ENCODE data around the gene PPP1R15A.
"Not testable (repeated sequence)": the region's sequence is repeated elsewhere in the genome, so short reads cannot be mapped to it uniquely, and the experiment has no call there.

The PPP1R15A gene

DNA sequence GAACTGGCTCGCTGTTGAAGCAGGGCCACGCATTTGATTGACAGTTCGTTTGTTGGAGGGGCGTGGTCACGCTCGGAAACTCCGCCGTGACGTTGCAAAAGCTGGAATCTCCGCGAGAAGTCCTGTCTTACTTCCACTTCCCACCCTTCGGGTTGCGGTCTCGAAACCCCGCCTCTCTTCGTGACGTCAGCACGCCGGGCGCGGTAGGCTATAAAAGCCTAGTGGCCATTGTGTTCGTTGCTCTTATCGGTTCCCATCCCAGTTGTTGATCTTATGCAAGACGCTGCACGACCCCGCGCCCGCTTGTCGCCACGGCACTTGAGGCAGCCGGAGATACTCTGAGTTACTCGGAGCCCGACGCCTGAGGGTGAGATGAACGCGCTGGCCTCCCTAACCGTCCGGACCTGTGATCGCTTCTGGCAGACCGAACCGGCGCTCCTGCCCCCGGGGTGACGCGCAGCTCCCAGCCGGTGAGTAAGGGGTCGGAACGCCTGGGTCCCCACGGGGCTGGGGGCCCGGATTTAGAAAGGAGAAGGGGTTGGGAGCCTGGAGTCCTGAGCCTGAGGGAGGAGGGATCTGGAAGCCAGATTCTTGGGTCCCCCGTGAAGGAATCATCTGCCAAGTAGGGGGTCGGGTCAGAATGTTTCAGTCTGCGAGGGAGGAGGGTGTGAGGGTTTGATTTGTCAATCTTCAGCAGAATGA lies at the start of gene PPP1R15A:
Gene PPP1R15A (plus strand): TSS at position 240 of the 702 bp plus-strand sequence. CDS start 813 bp downstream, outside the sequence.
- peak; percentile 98 for DNase-seq (ENCODE audit: low read depth)

DNA sequence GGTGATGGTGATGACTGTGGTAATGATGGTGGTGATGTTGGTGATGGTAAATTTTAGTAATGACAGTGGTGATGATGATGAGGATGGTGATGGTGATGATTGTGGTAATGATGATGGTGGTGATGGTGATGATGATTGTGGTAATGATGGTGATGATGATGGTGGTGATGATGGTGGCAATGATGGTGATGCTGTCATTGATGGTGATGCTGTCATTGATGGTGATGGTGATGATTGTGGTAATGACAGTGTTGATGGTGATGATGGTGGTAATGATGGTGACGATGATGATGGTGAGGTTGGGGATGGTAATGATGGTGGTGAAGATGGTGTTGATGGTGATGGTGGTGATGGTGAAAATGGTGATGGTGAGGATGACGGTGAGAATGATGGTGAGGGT lies 49.7 kb upstream of the PPP1R15A start:
- no peak for DNase-seq (ENCODE audit: low read depth)

DNA sequence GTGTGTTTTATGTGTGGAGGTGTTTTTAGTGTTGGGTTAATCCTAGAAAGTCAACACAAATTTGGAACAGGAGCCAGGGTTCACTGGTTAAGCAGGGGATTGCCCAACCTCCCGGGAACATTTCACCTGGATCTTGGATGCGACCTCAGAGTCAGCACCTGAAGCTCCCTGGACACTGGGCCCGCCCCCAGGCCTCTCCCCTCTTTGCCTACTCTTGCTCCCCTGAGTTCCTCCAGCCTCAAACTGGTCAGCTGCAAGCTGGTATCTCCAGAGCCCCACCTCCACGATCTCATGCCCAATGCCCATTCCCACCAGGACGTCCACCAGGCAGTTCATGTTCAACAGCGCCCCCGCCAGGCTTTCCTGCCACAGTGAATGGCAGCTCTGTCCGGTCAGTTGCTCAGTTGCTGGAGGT lies 45.6 kb upstream of the PPP1R15A start:
- DNase-seq (ENCODE audit: low read depth), result no peak

DNA sequence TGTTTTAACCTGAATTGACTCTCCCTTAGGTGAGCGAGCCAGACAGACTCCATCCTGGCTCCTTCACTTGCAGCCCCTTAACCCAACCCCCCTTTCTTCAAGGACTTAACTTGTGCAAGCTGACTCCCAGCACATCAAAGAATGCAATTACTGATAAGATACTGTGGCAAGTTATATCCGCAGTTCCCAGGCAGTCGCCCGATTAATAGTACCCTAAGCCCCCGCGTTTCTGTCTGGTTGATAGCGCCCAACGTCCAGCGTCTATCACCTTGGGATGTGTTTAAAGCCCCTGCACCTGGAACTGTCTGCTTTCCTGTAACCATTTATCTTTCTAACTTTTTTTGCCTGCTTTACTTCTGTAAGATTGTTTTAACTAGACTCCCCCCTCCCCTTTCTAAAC lies 42.1 kb upstream of the PPP1R15A start:
- DNase-seq (ENCODE audit: low read depth), result no peak

DNA sequence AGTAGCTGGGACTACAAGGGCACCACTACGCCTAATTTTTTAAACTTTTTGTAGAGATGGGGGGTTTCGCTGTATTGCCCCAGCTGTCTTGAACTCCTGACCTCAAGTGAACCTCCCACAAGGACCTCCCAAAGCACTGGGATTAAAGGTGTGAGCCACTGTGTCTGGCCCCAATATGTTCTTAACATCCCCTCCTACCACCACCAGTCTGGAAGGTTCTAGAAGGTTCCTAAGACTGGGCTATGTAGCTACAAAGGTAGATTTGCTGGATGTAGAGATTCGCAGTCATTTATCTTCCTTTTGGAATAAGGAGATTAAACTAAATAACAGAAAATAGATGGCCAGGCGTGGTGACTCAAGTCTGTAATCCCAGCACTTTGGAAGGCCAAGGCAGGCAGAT lies 41.3 kb upstream of the PPP1R15A start:
- DNase-seq (ENCODE audit: low read depth), result no peak

DNA sequence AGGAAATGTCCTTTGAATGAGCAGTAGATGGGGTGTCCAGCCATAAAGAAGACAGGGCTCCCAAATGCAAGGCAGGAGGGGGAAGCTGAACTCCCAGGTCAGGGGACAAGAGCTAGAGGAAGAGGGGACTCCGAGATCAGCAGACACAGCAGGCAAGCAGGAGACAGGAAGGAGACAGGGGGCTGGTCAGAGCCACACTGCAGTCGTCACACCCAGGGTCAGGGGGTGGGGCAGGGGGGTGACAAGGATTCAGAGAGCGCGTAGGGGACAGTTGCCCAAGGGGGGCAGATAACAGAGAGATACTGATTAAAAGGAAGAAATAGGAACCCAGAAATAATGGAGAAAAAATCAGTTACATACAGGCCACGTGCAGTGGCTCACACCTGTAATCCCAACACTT lies 39.2 kb upstream of the PPP1R15A start:
- DNase-seq (ENCODE audit: low read depth), result no peak

DNA sequence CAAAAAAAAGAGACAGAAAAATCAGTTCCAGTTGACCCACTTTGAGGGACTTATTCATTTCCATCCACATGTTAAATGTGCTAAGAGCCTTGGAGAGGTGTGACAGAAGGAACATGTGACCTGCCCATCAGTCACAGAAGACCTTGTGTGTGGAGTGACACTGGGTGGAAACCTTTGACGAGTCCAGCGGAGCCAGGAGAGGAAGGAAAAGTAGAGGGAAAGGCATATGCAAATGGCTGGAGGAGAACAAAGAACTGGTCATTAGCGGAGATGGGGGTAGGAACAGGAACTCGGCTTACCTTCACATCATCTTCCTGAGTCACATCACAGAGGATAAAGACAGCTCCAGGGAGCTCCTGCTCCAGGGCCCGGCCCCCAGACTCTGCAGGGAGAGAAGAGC lies 38.2 kb upstream of the PPP1R15A start:
- no peak for DNase-seq (ENCODE audit: low read depth)

DNA sequence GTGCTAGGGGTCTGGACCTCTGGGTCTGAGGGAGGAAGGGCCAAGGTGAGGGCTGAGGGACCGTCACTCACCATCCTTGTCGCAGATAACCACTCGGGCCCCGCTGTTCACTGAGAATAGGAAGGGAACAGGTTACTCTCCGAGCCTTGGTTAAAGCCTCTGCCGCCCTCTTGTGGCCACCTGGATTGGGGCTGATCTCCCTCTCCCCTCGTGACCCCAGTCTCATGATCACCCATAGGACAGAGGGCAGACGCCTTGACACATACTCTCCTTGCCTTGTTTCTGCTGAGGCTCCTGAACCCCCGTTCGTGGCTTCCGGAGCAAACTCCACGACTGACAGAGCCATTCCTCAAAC lies 36.5 kb upstream of the PPP1R15A start:
- peak; percentile 78 for DNase-seq (ENCODE audit: low read depth)

DNA sequence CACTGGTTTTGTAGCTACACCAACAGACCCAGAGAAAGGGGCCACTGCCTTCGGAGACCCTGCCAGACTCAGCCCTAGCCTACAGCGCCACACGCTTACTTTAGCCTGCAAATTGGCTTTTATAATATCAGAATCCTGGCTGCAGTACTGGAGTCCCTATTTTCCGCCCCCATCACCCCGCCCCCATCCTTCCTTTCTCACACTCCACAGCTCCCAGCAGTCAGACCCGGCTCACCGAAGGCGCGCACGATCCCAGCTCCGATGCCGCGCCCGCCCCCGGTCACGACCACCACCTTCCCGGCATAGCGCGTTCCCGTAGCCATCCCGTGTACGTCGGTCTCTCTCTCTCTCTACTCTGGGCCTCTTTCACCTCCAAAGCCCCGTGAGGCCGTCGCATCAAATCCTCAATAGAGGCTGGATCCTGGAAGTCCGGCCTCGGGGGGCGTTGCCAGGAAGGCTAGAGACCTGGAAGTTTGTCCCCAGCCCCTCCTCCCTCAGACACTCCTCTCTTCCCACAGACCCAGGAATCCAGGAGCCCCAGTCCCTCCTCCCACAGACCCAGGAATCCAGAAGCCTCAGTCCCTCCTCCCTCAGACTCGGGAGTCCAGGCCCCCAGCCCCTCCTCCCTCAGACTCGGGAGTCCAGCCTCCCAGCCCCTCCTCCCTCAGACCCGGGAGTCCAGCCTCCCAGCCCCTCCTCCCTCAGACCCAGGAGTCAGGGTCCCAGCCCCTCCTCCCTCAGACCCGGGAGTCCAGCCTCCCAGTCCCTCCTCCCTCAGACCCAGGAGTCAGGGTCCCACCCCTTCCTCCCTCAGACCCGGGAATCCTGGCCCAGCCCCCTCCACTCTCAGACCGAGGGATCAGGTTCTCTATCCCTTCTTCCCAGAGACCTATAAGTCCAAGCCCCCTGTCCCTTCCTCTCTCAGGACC lies 35.9 kb upstream of the PPP1R15A start, which contains the start of gene HSD17B14:
Gene HSD17B14 (minus strand): TSS at position 403 of the 929 bp plus-strand sequence. CDS start 80 bp downstream, at position 323.
- DNase-seq (ENCODE audit: low read depth), result peak; percentile 49

DNA sequence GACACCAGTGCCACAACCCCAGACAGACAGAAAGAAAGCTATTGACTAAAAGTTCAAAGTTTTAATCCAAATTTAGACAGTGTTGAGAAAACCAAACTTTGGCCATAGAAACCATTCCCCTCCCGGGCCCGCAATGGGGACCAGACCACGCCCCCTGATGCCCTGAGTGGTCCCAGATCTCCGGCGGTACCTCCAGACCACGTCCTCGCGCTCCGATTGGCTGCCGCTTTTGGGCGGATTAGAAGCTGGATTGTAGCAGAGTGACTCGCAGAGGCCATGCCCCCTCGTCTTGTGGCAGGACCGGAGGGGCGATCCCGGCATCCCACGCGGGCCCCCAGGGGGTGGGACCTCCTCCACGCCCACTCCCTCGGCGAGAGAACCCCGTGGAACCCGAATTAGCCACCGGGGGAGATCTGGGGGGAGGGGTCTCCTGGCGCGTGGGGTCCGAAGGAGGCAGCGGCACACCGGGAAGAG lies 35.1 kb upstream of the PPP1R15A start:
- peak; percentile 84 for DNase-seq (ENCODE audit: low read depth)

DNA sequence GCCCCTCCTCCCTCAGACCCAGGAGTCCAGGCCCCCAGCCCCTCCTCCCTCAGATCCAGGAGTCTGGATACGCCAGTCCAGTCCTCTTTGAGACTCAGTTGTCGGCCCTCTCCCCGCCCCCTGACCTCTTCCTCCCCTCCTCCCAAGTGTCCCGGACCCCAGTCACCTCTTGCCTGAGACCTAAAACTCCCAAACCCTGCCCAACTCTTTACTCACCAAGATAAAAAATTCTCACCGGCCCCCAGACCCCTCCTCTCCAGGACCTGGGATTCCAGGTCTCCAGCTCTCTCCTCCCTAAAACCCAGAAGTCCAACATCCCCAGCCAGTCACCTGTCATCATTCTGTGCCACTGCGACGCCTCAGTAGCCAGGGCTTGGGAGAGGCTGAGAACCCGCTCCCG lies 34.5 kb upstream of the PPP1R15A start:
- DNase-seq (ENCODE audit: low read depth), result no peak

DNA sequence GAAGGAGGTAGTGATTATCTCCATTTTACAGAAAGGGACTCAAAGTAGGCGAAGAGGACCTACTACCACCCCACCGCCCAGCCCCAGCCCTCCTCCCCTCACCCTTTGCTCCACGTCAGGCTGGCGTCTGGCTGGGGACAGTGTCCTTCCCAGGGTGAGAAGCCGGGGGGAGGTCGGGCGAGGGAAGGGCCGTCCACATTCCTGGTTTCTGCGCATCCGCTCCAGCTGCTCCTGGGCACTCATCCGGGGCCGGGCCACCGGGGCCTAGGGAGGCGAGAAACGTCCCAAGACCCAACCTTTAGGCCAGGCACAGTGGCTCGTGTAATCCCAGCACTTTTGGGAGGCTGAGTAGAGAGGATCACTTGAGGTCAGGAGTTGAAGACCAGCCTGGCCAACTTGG lies 31.2 kb upstream of the PPP1R15A start:
- DNase-seq (ENCODE audit: low read depth), result no peak

DNA sequence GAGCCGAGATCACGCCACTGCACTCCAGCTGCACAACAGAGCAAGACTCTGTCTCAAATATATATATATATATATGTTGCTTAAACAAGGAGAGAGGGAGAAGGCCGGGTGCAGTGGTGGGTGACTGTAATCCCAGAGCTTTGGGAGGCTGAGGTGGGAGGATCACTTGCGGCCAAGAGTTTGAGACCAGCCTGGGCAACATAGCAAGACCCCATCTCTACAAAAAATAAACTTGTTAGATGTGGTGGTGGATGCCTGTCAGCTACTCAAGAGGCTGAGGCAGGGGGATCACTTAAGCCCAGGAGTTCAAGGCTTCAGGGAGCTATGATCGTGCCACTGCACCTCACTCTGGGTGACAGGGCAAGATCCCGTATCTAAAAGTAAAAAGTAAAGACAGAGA lies 30.6 kb upstream of the PPP1R15A start:
- no peak for DNase-seq (ENCODE audit: low read depth)

DNA sequence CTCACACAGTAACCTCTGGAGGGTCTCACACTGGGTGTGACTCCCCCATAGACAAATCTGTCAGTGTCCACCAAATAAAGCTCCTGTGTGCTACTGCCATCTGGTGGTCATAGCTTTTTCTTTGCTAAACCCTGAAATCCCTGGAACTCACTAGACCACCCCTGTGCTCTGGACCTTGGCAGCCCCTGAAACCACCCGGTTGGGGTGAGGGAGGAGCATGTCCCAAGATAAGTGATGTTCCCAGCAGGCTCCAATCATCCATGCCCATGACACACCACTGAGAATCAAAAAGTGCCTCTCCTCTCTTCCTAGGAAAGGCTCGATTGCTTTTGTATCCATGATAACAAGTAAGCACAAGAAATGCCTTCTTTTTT lies 29.4 kb upstream of the PPP1R15A start:
- peak; percentile 27 for DNase-seq (ENCODE audit: low read depth)

DNA sequence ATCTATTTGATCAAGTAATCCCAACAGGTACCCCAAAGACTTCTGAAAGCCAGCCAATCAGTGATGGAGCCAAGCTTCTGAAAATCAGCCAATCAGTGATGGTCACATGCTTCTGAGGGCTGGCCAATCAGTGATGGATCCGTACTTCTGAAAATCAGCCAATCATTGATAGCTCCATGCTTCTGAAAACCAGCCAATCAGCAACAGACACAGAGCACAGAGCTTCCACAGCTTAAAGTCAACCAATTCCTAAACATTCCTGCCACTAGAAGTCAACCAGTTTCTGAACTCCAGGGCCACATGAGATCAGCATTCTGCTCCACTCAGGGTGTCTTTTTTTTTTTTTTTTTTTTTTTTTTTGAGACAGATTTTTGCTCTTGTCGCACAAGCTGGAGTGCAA lies 27.7 kb upstream of the PPP1R15A start:
- DNase-seq (ENCODE audit: low read depth), result peak; percentile 62

DNA sequence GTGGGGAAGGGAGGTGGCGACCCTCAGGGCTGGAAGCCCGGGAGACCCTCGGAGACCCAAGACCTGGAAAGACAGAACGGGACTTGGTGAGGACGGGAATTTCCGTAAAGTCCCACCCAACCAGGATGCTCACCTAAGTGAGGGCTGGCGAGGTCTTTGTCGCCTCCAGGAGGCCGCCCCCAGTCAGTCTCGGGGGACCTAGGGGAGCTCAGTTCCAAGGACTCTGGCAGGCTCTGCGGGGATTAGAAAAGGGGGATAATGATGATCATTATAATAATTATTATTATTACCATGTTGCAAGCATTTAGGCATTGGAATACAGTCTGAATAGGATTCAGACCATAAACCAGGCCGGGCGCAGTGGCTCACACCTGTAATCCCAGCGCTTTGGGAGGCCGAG lies 26.8 kb upstream of the PPP1R15A start:
- DNase-seq (ENCODE audit: low read depth), result no peak

DNA sequence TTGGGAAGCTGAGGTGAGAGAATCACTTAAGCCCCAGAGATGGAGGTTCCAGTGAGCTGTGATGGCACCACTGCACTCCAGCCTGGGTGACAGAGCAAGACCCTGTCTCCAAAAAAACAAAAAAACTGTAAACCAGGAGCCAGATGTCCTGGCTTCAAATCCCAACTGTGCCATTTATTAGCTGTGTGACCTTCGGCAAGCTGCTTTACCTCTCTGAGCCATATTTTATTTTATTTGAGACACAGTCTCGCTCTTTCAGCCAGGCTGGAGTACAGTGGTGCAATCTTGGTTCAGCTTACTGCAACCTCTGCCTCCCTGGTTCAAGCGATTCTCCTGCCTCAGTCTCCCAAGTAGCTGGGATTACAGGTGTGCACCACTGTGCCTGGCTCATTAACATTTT lies 25.6 kb upstream of the PPP1R15A start:
- DNase-seq (ENCODE audit: low read depth), result not testable (repeated sequence)

DNA sequence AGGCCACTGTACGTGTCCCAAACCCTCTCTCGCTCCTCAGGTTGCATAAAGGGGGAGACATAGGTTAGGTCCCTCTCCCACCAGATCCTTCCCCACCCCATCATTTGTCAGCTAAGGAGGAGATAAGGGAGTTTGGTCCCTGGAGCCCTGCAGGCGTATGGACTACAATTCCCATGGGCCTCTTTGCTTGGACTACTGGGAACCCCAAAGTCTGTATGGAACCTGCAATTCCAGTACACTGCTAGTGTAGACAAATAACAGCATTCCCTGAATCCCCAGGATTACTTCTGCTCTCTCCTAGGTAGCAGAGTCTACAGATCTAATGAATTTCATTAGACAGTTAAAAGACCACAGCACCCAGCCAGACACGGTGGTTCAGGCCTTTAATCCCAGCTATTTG lies 19.9 kb upstream of the PPP1R15A start:
- DNase-seq (ENCODE audit: low read depth), result no peak

DNA sequence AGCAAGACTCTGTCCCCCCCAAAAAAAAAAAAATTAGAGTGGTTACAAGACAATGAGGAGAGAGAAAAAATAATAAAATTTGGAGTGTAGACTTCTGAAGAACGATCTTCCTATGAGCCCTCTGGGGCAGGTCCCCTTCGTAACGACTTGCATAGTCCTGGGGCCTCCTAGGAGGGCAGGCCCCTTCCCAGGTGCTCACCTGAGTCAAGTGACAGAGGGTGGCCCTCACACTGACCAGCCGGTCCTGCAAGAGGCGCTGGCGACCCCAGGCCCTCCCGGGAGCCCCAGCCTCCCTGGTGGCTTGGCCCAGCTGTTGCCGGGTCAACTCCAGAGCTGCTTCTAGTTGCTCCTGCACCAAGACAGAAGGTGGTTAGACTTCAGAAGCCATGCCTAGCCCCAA lies 18.7 kb upstream of the PPP1R15A start:
- DNase-seq (ENCODE audit: low read depth), result no peak

DNA sequence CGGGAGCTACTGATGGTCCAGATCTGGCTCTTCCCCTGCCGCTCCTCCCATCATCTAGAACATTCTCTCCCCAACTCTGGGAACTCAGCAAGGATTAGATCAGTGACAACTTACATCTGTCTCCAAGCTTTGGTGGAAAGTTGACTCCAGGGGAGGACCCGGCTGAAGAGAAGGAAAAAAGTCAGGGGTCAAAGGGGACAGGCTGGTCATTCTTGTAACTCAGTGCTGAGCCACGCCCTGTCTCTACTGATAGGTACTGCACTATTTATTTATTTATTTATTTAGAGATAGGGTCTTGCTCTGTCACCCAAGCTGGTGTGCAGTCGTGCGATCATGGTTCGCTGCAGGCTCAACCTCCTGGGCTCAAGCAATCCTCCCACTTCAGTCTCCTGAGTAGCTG lies 18.1 kb upstream of the PPP1R15A start:
- DNase-seq (ENCODE audit: low read depth), result no peak

DNA sequence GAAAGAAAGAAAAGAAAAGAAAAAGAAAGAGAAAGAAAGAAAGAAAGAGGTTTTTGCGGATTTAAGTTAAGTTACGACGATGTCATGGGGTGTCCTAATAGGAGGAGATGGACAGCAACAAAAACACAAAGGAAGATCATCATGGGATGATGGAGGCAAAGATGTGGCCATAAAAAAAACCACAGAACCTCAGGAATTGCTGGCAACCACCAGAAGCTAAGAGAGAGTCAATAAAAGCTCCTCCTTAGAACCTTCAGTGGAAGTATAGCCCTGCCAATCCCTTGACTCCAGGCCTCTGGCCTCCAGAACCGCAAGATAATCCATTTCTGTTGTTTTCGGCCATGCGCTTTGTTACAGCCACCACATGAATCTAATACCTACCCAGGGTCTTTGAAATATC lies 15.3 kb upstream of the PPP1R15A start:
- no peak for DNase-seq (ENCODE audit: low read depth)

DNA sequence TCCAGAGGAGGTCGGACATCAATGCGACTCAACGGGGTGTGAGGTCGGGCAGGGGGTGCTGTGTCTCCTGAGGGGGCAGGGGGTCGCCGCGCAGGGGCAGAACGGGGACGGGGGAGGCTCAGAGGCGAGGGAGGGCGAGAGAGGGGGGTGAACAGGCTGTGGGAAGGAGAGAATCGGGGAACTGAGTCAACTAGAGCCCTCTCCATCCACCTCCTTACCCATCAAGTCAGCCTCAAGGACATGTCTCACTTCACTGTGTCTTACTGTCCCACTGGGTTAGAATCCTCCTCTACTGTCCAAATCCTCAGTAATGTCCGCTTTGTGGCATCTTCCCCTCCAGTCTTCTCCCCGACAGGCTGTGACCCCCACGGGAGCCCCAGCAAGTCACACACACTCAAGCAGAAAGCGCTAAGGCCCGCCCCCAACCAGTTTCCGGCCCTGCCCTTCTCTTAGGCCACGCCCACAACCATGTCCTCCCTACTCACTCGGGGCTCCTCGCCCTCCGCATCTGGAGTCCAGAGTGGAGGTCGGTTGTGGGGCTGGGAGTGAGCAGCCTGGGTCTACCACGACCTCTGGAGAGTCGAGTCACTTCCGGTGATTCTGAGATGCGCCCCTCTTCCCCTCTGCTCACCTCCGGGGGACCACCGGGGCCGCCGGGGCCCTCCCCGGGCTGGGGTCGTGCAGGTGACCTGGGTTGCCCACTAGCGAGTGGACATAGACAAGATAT lies 13.1 kb upstream of the PPP1R15A start:
- no peak for DNase-seq (ENCODE audit: low read depth)

All from fibroblast of gingiva (primary cell).